BE2C (cell line): Measurements from ENCODE around the gene VNN1.
A peak's percentile ranks its signal among the peaks of the same experiment; 100 is the strongest.

Experiments used
- DNase-seq: peaks from one replicate; pipeline ENCODE4 v3.0.0-alpha.2; 2020
- H3K27me3 ChIP-seq: fragments of 250-450 bp; sonication (Bioruptor Pico); 2 replicates; pipeline ENCODE4 v1.5.1; 2020; ENCODE audit warnings: mild to moderate bottlenecking
- H3K36me3 ChIP-seq: fragments of 250-450 bp; sonication (Bioruptor Pico); 2 replicates; pipeline ENCODE4 v1.5.1; 2020; ENCODE audit warnings: mild to moderate bottlenecking
- H3K4me1 ChIP-seq: fragments of 250-450 bp; sonication (Bioruptor Pico); 2 replicates; pipeline ENCODE4 v1.5.1; 2020
- H3K4me3 ChIP-seq: 2 replicates; pipeline ENCODE4 v1.5.1; 2011; ENCODE audit warnings: low read depth, low read length
- H3K9me3 ChIP-seq: fragments of 250-450 bp; sonication (Bioruptor Pico); 2 replicates; pipeline ENCODE4 v1.5.1; 2020
- TF ChIP-seq, protein P1 (sequence below): IDR thresholded peaks from 2 replicates; pipeline ENCODE4 v1.5.1; 2012; ENCODE audit warnings: mild to moderate bottlenecking, low read depth, low read length

The VNN1 gene

DNA sequence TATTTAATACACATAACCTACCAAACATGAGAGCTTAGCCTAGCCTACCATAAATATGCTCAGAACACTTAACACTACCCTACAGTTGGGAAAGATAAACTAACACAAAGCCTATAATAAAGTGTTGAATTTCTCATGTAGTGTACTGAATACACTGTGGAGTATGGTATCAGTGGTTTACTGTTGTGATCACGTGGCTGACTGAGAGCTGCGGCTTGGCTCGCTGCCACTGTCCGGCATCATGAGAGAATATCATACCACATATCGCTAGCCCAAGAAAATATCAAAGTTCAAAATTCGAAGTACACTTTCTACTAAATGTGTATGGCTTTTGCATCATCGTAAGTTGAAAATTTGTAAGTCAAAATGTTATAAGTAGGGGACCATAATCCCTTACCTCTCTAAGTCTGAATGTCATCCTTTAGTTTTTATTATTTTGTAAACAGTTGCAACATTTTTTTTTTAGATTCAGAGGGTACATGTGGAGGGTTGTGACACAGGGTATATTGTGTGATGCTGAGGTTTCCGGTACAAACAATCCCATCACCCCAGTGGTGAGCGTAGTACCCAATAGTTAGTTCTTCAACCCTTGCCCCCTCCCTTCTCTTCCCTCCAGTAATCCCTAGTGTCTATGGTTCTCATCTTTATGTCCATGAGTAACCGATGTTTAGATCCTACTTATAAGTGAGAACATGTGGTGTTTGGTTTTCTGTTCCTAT is 40.3 kb downstream of the VNN1 start:
- Histone ChIP-seq H3K27me3 (peaks cover 2% of the 10 kb centered on the region; the same call in 1 of the 2 replicates), H3K36me3 (no peaks in the 10 kb centered on the region), H3K9me3 (no peaks in the 10 kb centered on the region), H3K4me3 (no peak overlapping the region), H3K4me1 (no peaks in the 10 kb centered on the region)
- TF ChIP-seq, protein P1, sequence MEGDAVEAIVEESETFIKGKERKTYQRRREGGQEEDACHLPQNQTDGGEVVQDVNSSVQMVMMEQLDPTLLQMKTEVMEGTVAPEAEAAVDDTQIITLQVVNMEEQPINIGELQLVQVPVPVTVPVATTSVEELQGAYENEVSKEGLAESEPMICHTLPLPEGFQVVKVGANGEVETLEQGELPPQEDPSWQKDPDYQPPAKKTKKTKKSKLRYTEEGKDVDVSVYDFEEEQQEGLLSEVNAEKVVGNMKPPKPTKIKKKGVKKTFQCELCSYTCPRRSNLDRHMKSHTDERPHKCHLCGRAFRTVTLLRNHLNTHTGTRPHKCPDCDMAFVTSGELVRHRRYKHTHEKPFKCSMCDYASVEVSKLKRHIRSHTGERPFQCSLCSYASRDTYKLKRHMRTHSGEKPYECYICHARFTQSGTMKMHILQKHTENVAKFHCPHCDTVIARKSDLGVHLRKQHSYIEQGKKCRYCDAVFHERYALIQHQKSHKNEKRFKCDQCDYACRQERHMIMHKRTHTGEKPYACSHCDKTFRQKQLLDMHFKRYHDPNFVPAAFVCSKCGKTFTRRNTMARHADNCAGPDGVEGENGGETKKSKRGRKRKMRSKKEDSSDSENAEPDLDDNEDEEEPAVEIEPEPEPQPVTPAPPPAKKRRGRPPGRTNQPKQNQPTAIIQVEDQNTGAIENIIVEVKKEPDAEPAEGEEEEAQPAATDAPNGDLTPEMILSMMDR, result no peak
- peak; percentile 10 for DNase-seq

DNA sequence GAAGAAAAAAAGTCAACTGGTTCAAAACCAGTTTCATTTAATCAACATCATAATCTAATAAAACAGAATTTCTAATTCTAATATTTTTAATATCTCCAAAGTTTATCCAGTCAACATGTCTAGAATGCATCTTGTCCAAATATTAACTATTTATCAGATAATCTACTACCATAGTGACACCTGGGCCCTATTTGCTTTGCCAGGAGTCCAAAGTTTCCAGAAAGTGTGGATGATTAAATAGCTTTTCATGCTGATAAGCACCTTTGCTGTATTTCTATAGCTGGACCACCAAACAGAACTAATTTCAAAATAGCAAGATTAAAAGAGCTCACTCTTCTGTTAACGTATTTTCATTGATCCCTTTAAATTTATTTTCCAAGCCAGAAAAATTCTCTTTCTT is 42.6 kb downstream of the VNN1 start:
- TF ChIP-seq, protein P1, result no peak
- Histone ChIP-seq H3K36me3 (no peaks in the 10 kb centered on the region), H3K4me1 (no peaks in the 10 kb centered on the region), H3K27me3 (no peaks in the 10 kb centered on the region; the same call in 1 of the 2 replicates), H3K9me3 (no peaks in the 10 kb centered on the region), H3K4me3 (no peak overlapping the region)
- no peak for DNase-seq

DNA sequence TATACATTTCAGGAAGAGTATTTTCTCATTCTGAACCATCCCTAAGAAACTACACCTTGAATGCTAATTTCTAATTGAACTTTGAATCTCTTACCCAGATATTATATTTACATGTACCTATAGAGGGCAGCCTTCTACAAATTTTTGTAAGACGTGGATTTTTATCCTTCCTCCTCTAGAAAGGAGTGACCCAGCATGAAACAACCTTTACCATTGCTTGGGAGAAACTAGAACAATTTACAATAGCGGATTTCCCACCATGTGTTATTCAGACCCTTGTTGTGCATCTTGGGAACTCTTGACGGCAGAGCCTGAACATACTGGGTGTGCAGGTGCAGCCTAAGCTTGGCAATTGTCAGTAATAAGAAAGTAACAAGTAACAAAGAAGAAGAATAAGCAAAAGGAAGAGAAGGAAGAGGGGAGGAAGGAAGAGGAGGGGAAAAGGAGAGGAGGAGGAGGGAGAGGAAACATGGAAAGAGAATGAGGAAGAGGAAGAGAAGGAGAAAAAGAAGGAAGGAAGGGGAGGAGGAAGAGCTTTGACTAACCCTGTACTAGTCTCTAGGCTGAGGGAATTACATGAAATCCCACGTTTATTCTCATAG is 44.1 kb downstream of the VNN1 start:
- H3K4me1 ChIP-seq, result no peaks in the 10 kb centered on the region
- no peaks in the 10 kb centered on the region for H3K9me3 ChIP-seq
- DNase-seq, result no peak
- H3K36me3 ChIP-seq, result no peaks in the 10 kb centered on the region
- TF ChIP-seq, protein P1, result peak; percentile 47
- no peak overlapping the region for H3K4me3 ChIP-seq
- H3K27me3 ChIP-seq, result no peaks in the 10 kb centered on the region; the same call in 1 of the 2 replicates

DNA sequence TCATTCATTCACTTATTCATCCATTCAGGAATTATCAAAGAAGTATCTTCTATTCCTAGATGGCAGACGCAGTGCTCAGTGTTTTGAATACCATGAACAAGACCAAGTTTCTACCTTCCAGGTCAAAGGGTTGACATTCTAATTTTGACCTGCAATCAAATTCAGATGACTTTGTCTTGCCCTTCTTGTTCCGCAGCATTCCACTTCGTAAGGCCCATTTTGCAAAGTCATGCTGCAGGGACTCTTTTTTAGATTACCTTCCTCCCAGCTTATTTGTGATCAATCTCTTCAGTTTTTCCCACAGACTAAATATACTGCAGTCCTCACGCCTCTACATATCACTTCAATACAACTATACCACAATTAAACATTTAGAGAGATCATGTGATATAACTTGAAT is 47.7 kb downstream of the VNN1 start:
- no peak for DNase-seq
- Histone ChIP-seq H3K36me3 (no peaks in the 10 kb centered on the region), H3K4me3 (no peak overlapping the region), H3K9me3 (no peaks in the 10 kb centered on the region), H3K4me1 (no peaks in the 10 kb centered on the region), H3K27me3 (no peaks in the 10 kb centered on the region; the same call in 1 of the 2 replicates)
- TF ChIP-seq, protein P1, result no peak

DNA sequence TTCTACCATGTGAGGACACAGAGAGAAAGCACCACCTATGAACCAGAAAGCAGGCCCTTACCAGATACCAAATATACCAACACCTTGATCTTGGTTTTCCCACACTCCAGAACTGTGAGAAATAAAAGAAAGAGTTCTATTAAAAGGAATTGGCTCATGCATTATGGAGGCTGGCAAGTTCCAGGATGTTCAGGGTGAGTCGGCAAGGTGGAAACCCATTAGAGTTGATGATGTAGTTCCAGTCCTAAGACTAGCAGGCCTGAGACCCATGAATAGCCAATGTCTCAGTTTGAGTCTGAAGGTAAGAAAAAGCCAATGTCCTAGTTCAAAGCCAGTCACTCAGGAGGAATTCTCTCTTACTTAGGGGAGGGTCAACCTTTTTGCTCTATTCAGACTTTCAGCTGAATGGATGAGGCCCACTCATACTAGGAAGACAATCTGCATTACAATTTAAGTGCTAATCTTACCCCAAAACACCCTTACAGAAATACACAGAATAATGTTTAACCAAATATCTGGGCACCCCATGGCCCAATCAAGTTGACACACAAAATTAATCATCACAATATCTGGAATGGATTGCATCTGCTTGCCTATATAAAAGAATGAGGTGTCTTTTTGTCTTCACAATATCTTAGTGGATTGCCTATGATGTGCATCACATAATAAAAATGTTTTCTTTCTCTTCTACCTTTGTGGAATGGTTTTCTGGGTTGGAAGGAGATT is 49.4 kb downstream of the VNN1 start:
- DNase-seq, result no peak
- Histone ChIP-seq H3K4me3 (no peak overlapping the region), H3K27me3 (peaks cover 4% of the 10 kb centered on the region), H3K36me3 (no peaks in the 10 kb centered on the region), H3K4me1 (no peaks in the 10 kb centered on the region), H3K9me3 (no peaks in the 10 kb centered on the region)
- TF ChIP-seq, protein P1, result no peak

DNA sequence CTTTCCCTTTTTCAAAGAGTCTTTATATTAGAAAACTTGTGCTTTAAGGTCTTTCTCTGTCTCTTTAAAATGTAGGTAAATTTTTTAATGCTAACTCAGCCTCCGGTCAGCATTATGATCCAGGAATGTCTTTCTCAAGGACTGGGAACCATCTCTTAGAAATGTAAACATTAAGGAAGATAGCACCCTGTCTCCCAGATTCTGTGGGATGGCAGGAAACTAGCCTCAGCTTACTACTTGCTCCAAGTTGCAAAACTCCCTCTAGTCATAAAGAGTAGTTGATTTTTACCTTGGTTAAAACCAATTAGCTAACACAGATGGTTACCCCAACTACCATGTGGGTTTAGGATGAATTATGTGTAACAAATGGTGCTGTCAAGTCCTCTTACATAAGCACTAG is 50.2 kb downstream of the VNN1 start:
- Histone ChIP-seq H3K4me3 (no peak overlapping the region), H3K4me1 (no peaks in the 10 kb centered on the region), H3K9me3 (no peaks in the 10 kb centered on the region), H3K27me3 (peaks cover 9% of the 10 kb centered on the region), H3K36me3 (no peaks in the 10 kb centered on the region)
- TF ChIP-seq, protein P1, result no peak
- no peak for DNase-seq
